T-helper 1 cell (primary cell): ENCODE data around the gene PRDM16.

Experiments used
- DNase-seq, 5 donors: peaks; one replicate each; pipeline ENCODE4 v3.0.0-alpha.2; 2012 to 2020

The PRDM16 gene

DNA sequence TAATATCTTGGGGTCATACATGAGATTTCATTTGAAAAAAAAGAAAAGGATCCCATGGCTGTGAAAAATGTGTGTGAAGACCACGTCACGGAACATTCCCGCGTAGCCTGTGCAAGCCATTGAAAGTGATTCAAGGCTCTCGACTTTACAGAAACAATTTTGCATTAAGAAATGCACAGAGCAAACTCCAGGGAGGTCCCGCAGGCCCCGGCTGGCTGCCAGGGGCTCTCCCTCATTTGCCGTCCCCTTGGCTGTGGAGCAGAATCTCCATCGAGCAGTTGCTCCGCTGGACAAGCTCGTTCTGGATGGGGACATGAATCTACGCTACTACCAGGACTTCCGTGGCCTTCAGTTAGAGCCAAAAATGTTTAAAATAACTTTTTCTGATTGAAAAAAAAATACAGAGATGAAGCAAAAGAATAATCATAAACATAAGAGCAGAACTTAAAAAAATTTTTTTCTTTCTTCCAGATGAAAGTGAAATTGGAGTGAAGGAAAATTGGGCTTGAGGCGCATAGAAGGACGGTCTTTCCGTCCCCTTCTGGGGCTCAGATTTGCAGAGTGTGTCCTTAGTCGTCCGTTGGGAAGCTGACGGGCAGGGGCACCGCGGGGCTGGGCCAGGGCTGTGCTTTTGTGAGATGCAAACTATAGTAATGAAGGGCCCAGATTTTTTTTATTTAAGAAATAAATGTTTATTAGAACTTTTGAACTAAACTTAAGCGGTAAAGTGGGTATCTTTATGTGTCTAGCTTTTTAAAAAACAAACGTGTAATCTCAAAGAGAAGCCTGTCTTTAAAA, 317.4 kb downstream of the PRDM16 start:
- no peak for DNase-seq

DNA sequence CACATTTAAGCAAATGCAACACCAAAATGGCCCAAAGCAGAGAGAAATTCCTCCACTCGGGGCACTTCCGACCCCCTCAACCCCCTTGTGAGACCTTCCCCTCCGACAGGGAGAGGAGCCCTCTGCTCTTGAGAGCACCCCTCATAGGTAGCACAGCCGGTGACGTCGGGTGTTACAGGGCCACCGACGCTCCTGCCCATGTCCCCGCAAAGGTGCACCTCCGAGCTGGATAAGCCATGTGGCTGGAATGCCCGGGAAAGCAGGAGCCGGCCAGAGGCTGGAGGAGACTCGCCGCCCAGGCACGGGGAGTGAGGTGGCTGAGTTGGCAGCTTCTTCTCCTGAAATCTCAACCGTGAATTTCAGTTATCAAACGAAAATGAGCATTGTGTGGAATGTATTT, 318.4 kb downstream of the PRDM16 start:
- DNase-seq, result no peak

DNA sequence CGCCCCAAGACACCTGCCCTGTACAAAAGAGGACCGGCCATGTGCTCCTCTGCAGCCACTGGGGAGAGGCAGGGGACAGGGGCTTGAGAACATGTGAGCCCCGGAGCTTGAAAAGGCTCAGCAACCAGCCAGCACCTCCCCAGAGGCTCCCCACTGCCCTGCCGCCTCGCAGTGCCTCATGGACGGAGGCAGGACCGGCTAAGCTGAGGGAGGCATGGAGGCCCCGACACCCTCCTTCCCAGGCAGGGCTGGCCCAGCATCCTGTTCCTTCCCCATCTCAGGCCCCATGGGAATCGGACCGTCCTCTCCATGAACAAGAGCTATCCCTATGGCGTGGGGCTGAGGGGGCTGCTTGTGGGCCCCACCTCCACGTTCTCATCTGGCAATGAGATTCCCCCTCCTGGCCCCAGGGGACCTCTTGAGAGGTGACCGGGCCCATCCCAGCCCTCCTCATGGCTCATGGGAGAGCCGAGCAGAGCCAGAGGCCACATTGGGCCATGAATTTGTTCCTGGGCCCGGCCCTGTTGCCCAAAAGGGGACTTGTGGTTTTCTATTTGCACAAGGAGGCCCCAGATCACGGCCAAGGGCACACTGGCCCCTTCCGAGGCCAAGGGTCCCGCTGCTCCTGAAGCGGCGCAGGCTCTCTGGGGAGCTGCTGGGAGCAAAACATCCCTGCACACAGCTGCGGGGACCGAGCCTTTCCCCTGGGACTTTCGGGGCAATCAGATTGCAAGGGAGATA, 320.3 kb downstream of the PRDM16 start:
- no peak for DNase-seq

DNA sequence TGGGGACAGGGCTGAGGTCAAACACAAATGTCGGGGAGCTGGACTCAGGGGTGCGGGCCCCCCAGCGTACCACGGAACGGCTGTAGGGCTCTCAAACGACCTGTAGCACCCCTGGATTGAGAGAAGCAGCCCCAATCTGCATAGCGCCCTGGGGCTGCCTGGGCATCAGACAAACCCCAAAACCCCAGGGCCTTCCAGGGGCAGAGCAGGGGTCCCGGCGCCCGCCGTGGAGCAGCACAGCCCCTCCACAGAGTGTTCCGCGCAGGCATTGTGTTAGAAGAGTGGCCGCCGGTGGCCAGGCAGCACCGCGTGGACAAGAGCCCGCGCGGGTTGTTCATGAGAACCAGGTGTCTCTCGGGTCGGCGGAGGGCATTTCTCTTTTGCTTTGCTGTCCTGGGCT, 321.3 kb downstream of the PRDM16 start:
- no peak for DNase-seq

DNA sequence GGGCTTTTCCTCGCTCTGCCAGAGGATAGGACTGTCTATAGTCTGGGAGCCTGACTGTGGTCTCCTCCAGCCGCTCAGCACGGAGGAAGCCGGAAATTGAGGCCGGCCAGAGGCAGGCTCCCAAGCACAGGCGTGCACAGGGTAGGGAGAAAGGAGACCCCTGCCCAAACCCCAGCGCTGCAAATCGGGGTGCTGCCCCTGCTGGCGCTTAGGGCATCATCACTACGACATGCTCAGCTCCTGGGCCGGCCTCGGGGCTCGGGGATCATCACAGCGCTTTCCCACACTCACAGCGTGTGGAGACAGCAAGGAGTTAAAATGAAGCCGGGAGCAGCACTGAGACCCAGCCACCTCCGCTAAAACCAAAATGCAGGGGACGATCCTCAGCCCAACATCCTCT, 322.7 kb downstream of the PRDM16 start:
- DNase-seq, result no peak

DNA sequence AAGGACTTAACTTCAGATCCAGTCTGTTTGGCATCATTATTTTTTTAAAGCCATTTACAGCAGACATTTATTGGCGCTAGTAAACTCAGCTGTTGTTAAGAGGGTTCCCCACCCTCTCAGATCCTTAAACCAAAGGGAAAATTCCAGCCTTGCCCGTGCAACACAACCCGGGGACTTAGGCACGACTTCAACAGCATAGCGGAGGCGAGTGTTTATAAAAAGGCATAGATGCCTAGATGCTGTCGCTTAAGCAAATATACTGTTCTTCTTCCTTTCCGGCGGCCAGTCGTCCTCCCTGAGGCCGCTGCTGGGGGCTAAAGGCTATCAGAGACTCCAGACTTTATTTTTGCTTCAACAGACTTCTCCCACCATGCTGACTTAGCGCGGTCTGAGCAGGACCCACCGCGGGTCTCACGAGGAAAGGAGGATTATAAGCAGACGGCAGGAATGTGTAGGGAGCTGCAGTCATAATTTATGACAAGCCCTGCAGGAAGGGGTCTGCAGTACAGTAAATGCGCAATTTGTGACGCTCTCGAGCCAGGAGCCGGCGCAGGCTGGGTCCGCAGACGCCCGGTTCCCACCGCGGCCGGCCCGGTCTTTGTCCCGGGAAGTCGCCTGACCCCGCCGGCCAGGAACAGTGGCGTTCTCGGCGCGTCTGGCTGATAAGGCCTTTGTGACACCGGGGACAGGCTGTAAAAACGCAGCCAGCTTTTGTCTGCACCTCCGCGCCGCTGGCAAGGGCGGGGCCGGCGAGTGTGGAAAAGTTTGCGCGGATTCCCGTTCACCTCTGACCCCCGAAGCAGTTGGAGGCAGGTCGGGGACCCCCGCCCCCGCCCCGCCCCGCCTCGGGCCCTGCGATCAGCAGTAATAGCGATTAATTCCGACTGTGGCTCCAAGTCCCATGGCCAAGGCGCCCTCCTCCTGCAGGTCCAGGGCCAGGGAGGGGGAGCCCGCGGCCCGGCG, 324.3 kb downstream of the PRDM16 start:
- no peak for DNase-seq

DNA sequence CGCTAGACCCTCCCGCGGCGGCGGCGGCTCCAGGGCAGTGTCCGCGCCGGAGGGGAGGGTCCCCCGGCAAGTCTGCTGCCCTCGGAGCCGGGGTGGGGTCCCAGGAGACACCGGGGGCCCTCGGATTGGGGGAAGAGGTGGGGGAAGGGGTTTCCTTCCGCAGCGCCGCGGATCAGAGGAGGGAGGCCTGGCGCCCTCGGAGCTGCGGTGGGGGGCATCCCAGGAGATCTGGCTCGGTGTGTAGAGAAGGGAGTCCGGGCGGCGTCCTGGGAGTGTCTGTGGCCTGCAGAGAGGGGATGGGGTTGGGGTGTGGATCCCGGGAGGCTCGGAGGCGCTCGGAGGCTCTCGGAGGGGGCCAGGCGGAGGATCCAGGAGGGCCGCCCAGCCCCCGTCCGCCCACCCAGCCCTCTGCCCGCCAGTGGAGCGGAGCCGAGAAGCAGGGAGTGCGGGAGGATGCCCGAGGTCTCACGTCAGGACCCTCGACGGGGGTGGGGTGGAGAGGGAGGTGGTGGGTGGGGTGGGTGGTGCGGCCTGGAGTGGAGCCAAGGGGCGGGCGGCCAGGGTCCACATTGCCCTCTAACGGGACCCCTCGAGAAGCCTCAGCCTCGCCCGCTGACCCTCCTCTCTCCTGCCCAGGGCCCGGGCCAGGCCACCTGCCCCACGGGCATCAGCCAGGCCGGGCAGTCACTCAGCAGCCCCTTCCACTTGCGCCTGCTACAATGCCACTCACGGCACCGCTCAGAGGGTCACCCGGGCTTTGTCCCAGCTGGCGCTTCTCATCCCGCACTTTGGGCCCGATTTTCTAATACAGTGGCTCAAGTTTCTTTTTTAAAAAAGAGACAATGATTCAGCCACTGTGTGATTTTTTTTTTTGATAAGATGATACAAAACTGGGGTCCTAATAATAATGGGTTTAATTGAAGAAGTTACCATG, 325.3 kb downstream of the PRDM16 start:
- no peak for DNase-seq

- DNase-seq, result no peak
These were observed 327.4 kb downstream of the PRDM16 start for GRCh38 chr1:3396411-3396810.

DNA sequence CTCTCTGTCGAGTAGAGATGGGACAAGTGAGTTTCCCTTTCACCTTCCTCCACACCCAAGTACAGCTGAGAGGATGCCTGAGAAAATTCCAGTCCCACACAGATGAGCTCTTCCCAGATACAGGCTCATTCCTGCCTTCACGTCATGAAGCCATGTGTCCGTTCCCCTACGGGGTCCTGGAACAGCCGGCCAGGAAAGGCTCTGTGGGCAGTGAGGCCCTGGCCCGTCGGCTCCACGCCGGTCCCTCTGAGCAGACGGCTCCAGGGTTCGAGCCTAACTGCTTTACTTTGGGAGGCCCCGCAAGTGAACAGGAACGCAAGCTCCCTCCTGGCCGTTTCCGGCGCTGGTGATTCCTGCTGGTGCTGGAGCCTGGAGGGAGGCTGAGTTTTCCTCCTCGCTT, 328.3 kb downstream of the PRDM16 start:
- DNase-seq, result no peak

DNA sequence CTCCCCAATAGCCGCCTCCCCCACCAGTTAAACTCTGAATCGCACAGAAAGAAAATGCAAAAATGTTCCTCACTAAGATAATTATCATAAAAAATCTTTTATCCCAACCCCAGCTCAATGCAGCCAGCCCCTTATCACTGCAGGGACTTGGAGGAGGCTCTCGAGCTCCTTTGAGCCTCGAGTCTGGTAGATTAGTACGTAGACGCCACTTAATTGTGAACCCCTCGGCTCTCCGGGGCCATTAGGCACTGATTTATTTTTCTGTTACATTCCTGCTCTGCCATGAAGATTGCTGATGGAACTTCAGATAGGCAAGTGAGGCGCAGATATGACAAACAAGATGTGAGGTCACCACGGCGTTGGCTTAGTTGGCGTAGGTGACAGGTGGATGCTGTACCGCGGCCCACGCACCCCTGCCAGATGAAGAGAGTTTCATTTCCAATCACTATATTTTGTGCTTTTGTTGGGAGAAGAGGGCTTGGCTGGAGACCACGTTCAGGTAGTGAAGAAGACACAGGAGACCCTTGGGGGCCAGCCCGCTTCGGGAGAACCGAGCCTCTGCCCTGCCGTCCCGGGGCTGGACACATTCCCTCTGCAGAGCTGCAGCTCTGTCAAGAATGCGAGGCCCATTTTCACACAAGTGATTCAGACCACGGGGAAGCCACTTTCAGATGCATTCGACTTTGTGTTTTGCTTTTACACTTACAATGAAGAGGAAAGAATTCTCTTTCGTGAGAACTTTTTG, 329.6 kb downstream of the PRDM16 start:
- no peak for DNase-seq

- no peak for DNase-seq
These were observed 330.7 kb downstream of the PRDM16 start for GRCh38 chr1:3399732-3400131.

- DNase-seq, result no peak
These were observed 332.7 kb downstream of the PRDM16 start for GRCh38 chr1:3401585-3402257.

DNA sequence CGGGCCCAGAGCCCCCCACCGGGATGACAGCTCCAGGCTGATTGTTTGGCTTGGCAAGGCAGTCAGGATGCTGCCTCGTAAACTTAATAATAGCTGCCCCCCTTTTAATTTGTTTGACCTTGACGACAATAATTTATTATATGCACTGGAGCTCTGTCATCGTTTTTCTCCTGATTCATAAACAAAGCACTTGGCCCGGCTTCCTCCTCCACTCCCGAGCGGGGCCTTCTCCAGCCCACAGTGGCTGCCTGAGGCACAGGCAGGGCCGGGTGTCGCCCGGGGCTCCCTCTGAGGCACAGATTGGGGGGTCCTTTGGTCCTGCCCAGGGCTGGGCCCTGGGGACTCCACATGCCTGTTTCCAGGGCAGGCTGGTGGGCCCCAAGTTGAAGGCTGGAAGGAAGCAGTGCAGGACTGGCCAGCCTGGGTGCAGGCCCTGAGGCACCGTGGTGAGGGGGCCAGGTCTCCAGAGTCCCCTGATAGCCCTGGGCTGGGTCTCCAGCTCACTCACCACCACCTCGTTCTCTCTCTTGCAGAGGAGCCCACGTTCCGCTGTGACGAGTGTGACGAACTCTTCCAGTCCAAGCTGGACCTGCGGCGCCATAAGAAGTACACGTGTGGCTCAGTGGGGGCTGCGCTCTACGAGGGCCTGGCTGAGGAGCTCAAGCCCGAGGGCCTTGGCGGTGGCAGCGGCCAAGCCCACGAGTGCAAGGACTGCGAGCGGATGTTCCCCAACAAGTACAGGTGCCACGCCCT, 333.4 kb downstream of the PRDM16 start:
- DNase-seq, result no peak

GRCh38 chr1:3403011-3403345, 334.0 kb downstream of the PRDM16 start:
- DNase-seq, result no peak

GRCh38 chr1:3403388-3404231, 334.6 kb downstream of the PRDM16 start:
- no peak for DNase-seq

GRCh38 chr1:3404301-3404700, 335.3 kb downstream of the PRDM16 start:
- no peak for DNase-seq

DNA sequence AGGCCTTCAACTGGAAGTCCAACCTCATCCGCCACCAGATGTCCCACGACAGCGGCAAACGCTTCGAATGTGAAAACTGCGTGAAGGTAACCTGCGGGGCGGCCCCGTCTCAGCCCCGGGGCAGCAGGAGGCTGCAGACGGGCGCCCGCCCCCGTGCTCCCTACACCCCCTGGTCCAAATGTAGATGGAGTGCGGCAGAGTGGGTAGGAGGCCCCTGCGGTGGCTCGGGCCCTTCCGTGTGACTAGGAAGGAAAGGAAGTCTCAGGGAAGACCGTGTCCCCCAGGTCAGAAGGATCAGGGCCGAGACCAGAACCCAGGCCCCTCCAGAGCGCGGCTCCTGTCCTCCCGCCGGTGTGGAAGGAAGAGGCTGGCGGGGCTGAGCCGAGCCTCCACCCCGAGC, 335.8 kb downstream of the PRDM16 start:
- no peak for DNase-seq

GRCh38 chr1:3405491-3405890, 336.5 kb downstream of the PRDM16 start:
- DNase-seq, result no peak
